Parathyroid adenoma (tissue), 2 donors: ENCODE data around the gene SSC5D.

Source experiments
- H2AFZ ChIP-seq: fragments of 300-600 bp; sonication (generic); one replicate; pipeline ENCODE4 v1.7.0; 2017; ENCODE audit warnings: antibody characterized with exemption, mild to moderate bottlenecking
- H3K27ac ChIP-seq: fragments of 300-600 bp; sonication (generic); one replicate; pipeline ENCODE4 v1.7.0; 2017
- H3K27me3 ChIP-seq: fragments of 300-600 bp; sonication (generic); one replicate; pipeline ENCODE4 v1.7.0; 2017; ENCODE audit warnings: low read length; ENCODE audit not compliant: control insufficient read depth, insufficient read depth
- H3K36me3 ChIP-seq: fragments of 300-600 bp; sonication (generic); one replicate; pipeline ENCODE4 v1.7.0; 2017; ENCODE audit warnings: low read length; ENCODE audit not compliant: control insufficient read depth, insufficient read depth
- H3K4me1 ChIP-seq: fragments of 300-600 bp; sonication (generic); one replicate; pipeline ENCODE4 v1.7.0; 2017; ENCODE audit warnings: control low read depth
- H3K4me2 ChIP-seq: fragments of 300-600 bp; sonication (generic); one replicate; pipeline ENCODE4 v1.7.0; 2017; ENCODE audit warnings: low read length
- H3K4me3 ChIP-seq: fragments of 300-600 bp; sonication (generic); one replicate; pipeline ENCODE4 v1.7.0; 2017; ENCODE audit warnings: low read depth, low read length
- H3K79me2 ChIP-seq: fragments of 300-600 bp; sonication (generic); one replicate; pipeline ENCODE4 v1.7.0; 2017; ENCODE audit warnings: control low read depth
- H3K9ac ChIP-seq: fragments of 300-600 bp; sonication (generic); one replicate; pipeline ENCODE4 v1.7.0; 2017; ENCODE audit warnings: mild to moderate bottlenecking
- H3K9me3 ChIP-seq: fragments of 300-600 bp; sonication (generic); one replicate; pipeline ENCODE4 v1.7.0; 2017; ENCODE audit warnings: low read length; ENCODE audit not compliant: control insufficient read depth
- TF ChIP-seq, protein P1 (sequence below): fragments of 300-600 bp; sonication (generic); IDR thresholded peaks from one replicate; pipeline ENCODE4 v1.7.0; 2017; ENCODE audit warnings: antibody characterized with exemption, mild to moderate bottlenecking
- donor health status: primary hyperparathyroidism.

SSC5D gene

DNA sequence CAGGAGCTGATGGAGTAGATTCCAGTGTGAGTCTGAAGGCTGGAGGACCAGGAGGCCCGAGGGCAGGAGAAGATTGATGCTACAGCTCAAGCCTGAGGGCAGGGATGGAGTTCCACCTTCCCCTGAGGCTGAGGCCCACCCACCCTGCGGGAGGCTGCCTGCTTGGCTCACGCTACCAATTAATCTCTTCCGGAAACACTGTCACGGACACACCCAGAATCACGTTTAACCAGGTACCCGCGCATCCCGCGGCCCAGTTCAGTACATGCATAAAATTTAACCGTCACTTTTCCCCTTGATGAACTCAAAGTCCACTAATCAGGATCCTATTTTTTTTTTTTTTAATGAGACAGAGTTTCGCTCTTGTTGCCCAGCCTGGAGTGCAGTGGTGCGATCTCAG is 17.0 kb upstream of the SSC5D start:
- H3K4me1 ChIP-seq, result peaks cover 18% of the 10 kb centered on the region
- H3K9ac ChIP-seq, result no peak overlapping the region
- TF ChIP-seq, protein P1, sequence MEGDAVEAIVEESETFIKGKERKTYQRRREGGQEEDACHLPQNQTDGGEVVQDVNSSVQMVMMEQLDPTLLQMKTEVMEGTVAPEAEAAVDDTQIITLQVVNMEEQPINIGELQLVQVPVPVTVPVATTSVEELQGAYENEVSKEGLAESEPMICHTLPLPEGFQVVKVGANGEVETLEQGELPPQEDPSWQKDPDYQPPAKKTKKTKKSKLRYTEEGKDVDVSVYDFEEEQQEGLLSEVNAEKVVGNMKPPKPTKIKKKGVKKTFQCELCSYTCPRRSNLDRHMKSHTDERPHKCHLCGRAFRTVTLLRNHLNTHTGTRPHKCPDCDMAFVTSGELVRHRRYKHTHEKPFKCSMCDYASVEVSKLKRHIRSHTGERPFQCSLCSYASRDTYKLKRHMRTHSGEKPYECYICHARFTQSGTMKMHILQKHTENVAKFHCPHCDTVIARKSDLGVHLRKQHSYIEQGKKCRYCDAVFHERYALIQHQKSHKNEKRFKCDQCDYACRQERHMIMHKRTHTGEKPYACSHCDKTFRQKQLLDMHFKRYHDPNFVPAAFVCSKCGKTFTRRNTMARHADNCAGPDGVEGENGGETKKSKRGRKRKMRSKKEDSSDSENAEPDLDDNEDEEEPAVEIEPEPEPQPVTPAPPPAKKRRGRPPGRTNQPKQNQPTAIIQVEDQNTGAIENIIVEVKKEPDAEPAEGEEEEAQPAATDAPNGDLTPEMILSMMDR, result no peak
- no peaks in the 10 kb centered on the region for H3K27me3 ChIP-seq
- no peaks in the 10 kb centered on the region for H3K9me3 ChIP-seq
- no peak overlapping the region for H3K4me2 ChIP-seq
- no peaks in the 10 kb centered on the region for H3K79me2 ChIP-seq
- H2AFZ ChIP-seq, result no peak overlapping the region
- H3K4me3 ChIP-seq, result no peak overlapping the region
- H3K36me3 ChIP-seq, result no peaks in the 10 kb centered on the region
- no peak overlapping the region for H3K27ac ChIP-seq

DNA sequence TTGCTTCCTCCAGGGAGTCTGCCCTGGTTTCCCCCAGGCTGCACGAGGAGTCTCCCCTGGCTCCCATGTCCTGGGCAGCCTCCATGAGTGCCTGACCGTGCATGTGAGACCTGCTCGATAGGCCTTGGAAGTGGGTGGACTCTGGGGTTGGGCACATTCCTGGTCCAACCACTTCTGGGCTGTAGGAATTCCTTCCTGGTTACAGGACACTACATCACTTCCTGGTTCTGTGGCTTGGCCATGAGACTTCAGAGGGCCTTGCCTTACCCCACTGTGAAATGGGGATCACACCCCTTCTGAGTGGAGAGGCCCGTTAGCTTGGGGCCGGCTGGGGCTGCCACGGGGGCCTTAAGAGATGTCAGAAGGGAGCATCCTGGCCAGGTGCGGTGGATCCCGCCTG is 15.8 kb upstream of the SSC5D start:
- Histone ChIP-seq H3K79me2 (peaks cover 6% of the 10 kb centered on the region), H3K27ac (no peak overlapping the region), H3K9me3 (no peaks in the 10 kb centered on the region), H3K9ac (no peak overlapping the region), H3K4me2 (no peak overlapping the region), H3K27me3 (no peaks in the 10 kb centered on the region), H3K4me1 (peaks cover 18% of the 10 kb centered on the region), H3K36me3 (no peaks in the 10 kb centered on the region), H2AFZ (no peak overlapping the region), H3K4me3 (no peak overlapping the region)
- TF ChIP-seq, protein P1, result no peak

DNA sequence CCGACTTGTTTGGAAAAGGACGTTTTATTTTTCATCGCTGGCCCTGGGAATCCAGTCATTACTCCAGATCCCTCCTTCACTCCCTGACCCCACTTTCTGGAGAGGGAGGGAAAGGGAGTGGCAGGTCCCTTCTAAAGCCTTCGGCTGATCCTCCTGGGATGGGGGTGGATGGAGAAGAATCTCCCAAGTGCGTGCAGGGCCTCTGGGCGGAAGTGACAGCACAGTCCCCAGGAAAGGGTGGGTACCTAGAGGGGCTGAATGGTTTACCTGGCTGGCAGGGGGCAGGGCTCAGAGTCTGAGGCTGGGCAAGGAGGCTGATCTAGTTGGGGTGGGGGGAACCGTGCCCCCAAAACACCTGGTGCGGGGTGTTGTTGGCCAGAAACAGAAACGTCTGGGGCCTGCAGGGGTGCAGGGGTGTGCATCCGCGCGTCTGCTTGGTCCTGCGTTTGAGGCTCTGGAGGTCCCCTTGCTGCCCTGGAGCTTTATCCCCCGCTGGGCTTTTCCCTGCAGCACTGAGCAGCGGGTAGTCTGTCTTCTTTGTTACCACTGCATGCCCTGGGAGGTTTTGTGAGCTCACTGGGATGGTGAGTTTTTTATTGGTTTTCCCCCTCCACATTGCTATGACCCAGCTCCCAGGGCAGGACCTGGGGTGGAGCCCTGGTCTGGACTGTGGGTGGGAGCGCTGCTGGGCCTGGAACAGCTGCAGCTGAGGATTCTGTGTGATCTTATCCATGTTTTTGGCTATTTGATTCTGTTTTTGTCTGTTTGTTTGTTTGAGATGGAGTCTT is 14.8 kb upstream of the SSC5D start:
- Histone ChIP-seq H2AFZ (no peak overlapping the region), H3K4me2 (no peak overlapping the region), H3K4me3 (no peak overlapping the region), H3K9ac (no peak overlapping the region), H3K9me3 (no peaks in the 10 kb centered on the region), H3K36me3 (no peaks in the 10 kb centered on the region), H3K79me2 (peaks cover 13% of the 10 kb centered on the region), H3K27me3 (no peaks in the 10 kb centered on the region), H3K27ac (no peak overlapping the region), H3K4me1 (peaks cover 18% of the 10 kb centered on the region)
- TF ChIP-seq, protein P1, result no peak

DNA sequence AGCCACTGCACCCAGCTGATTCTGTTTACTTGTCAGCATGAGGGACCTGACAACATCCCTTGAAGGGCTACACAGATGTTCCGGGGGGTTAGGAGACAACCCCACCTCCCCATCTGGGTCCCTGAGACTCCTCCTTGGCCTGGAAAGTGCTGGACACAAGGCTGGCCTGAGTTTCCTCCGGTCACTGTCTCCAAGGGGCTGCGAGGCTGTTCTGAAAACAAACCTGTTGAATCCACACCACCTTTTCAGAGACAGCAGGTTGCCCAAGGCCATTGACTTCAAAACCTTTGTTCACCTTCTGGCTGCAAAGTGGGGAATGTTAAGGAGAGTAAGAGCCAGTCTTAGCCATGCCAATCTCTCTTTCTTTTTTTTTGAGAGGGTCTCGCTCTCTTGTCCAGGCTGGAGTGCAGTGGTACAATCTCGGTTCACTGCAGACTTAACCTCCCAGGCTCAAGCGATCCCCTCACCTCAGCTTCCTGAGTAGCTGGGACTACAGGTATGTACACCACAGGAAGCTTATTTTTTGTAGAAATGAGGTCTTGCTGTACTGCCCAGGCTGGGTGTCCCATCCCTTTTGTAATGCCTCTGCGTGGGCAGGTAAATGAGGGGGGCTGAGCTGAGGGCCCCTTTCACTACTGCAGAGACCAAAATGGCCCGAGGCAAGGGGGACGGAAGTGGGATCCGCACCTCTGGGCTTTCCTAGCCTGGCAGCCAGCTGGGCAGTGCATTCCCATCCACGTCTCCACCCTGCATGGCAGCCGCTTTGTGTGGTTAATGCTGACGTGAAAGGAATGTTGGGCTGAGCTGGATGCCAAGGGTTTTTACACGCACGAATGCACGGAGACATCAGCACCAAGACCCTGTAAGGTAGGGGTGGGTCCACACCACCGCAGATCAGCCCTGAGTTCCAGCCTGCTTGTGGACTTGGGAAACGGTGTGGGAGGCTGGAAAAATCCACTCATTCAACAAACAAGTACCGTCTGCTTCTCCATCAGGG is 13.7 kb upstream of the SSC5D start:
- H3K4me3 ChIP-seq, result no peak overlapping the region
- H3K27ac ChIP-seq, result no peak overlapping the region
- TF ChIP-seq, protein P1, result no peak
- H3K36me3 ChIP-seq, result no peaks in the 10 kb centered on the region
- H3K79me2 ChIP-seq, result peaks cover 13% of the 10 kb centered on the region
- no peaks in the 10 kb centered on the region for H3K9me3 ChIP-seq
- H3K27me3 ChIP-seq, result no peaks in the 10 kb centered on the region
- no peak overlapping the region for H3K4me2 ChIP-seq
- H3K4me1 ChIP-seq, result peaks cover 22% of the 10 kb centered on the region
- H2AFZ ChIP-seq, result peak overlapping the region; percentile 48
- no peak overlapping the region for H3K9ac ChIP-seq
